Tibial nerve (tissue), 4 donors: ENCODE data around the gene AAMDC. TPM values are rescaled to one million over a fixed set of nuclear protein-coding genes. Genes with fewer than 3 reads are reported as not detected.
A peak's percentile ranks its signal among the peaks of the same experiment; 100 is the strongest.
"Not testable (repeated sequence)": the region's sequence is repeated elsewhere in the genome, so short reads cannot be mapped to it uniquely, and the experiment has no call there.

Experiments
- DNase-seq, 2 donors: peaks; one replicate each; pipeline ENCODE4 v3.0.0-alpha.2; 2019; ENCODE audit warnings: low spot score in 2 of 2
- H3K27ac ChIP-seq, 4 donors: fragments of 200-600 bp; sonication (generic) in 3 of 4; one replicate each; pipeline ENCODE4 v1.5.1; 2017 to 2019; ENCODE audit warnings: mild to moderate bottlenecking in 1 of 4
- H3K27me3 ChIP-seq, 2 donors: fragments of 200-600 bp; sonication (generic) in 1 of 2; one replicate each; pipeline versions ENCODE4 v1.5.1 to v1.6.0; 2017 to 2019
- H3K36me3 ChIP-seq, 3 donors: fragments of 200-600 bp; sonication (generic); one replicate each; pipeline ENCODE4 v1.5.1; 2018 to 2019
- H3K4me1 ChIP-seq, 4 donors: fragments of 200-600 bp; sonication (generic) in 3 of 4; one replicate each; pipeline ENCODE4 v1.5.1; 2017 to 2019
- H3K4me3 ChIP-seq, 4 donors: fragments of 200-600 bp; sonication (generic) in 3 of 4; one replicate each; pipeline ENCODE4 v1.5.1; 2017 to 2019; ENCODE audit warnings: mild to moderate bottlenecking in 1 of 4, moderate library complexity in 1 of 4
- H3K9me3 ChIP-seq, 4 donors: fragments of 200-600 bp; sonication (generic) in 3 of 4; one replicate each; pipeline ENCODE4 v1.5.1; 2017 to 2019
- EP300 ChIP-seq, 2 donors: sonication (generic); formaldehyde crosslinking; IDR thresholded peaks; one replicate each; pipeline ENCODE4 v1.6.1; 2017; ENCODE audit warnings: antibody characterized with exemption in 2 of 2, mild to moderate bottlenecking in 1 of 2
- POLR2A ChIP-seq, 2 donors: fragments of 450-650 bp; IDR thresholded peaks; one replicate each; pipeline ENCODE4 v1.6.1; 2017; ENCODE audit warnings: antibody characterized with exemption in 2 of 2, mild to moderate bottlenecking in 2 of 2, moderate library complexity in 2 of 2
- WGBS, 2 donors: methylation state at CpG; one replicate each; pipeline ENCODE4 v1.1.5; 2018; 5-methylcytosine and 5-hydroxymethylcytosine counted together
- total RNA-seq, 4 donors: library from RNA; depleted of rRNA; stranded (reverse); fragments of >200 nt; gene quantifications; one replicate each; pipeline ENCODE4 v1.1.0, GENCODE V29; 2016
- TF ChIP-seq, protein P1 (sequence below), 5 experiments: fragments of 200-600 bp in 3 of 5; fragments of 450-650 bp in 2 of 5; sonication (generic) in 3 of 5; IDR thresholded peaks; one replicate each; pipeline ENCODE4 v1.5.1; 2016 to 2019; ENCODE audit warnings: antibody characterized with exemption in 5 of 5, mild to moderate bottlenecking in 3 of 5, moderate library complexity in 2 of 5

The AAMDC gene
- total RNA-seq, 4 donors from 2014 or later: 17.1 to 48.6 (median 27.6) TPM

DNA sequence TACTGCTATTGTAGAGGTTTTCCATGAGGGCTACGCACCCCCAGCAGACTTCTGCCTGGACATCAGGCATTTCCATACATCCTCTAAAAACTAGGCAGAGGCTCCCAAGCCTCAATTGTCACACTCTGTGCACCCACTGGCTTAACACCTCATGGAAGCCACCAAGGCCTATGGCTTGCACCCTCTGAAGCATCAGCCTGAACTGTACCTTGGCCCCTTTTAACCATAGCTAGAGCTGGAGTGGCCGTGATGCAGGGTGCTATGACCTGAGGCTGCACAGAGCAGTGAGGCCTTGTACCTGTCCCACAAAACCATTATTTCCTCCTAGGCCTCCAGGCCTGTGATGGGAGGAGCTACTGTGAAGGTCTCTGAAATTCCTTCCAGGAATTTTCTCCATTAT is 33.9 kb downstream of the AAMDC start:
- Histone ChIP-seq H3K4me1 (no peaks in the 10 kb centered on the region), H3K9me3 (peaks cover 0 to 13% (median 0%) of the 10 kb centered on the region in 4 donors), H3K27ac (no peak overlapping the region), H3K4me3 (no peak overlapping the region), H3K27me3 (no peaks in the 10 kb centered on the region), H3K36me3 (peaks cover 0 to 92% (median 19%) of the 10 kb centered on the region in 3 donors)
- TF ChIP-seq EP300 (IDR thresholded peaks at IDR 0.05) (no peak), POLR2A (IDR thresholded peaks at IDR 0.05) (no peak)
- TF ChIP-seq, protein P1, sequence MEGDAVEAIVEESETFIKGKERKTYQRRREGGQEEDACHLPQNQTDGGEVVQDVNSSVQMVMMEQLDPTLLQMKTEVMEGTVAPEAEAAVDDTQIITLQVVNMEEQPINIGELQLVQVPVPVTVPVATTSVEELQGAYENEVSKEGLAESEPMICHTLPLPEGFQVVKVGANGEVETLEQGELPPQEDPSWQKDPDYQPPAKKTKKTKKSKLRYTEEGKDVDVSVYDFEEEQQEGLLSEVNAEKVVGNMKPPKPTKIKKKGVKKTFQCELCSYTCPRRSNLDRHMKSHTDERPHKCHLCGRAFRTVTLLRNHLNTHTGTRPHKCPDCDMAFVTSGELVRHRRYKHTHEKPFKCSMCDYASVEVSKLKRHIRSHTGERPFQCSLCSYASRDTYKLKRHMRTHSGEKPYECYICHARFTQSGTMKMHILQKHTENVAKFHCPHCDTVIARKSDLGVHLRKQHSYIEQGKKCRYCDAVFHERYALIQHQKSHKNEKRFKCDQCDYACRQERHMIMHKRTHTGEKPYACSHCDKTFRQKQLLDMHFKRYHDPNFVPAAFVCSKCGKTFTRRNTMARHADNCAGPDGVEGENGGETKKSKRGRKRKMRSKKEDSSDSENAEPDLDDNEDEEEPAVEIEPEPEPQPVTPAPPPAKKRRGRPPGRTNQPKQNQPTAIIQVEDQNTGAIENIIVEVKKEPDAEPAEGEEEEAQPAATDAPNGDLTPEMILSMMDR (IDR thresholded peaks at IDR 0.05): no peak
- 94 to 97% methylated on average over 2 of the region's 2 CpGs for WGBS, 2 donors
- DNase-seq: no peak

DNA sequence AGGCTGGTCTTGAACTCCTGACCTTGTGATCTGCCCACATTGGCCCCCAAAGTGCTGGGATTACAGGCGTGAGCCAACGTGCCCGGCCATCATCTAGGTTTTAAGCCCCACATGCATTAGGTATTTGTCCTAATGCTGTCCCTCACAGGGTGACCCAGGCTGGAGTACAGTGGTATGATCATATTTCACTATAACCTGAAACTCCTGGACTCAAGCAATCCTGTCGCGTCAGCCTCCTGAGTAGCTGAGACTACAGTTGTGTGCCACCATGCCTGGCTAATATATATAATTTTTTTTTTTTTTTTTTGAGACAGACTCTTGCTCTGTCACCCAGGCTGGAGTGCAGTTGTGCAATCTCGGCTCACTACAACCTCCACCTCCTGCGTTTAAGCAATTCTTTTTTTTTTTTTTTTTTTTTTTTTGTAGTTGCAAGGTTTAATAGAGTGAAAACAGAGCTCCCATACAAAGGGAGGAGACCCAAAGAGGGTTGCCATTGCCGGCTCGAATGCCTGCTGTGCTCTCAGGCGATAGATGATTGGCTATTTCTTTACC is 37.0 kb downstream of the AAMDC start:
- DNase-seq, H3K4me3 ChIP-seq, H3K4me1 ChIP-seq, H3K27ac ChIP-seq, H3K27me3 ChIP-seq: not testable (repeated sequence)
- 87 to 94% methylated on average over 10 of the region's 10 CpGs for WGBS, 2 donors
- Histone ChIP-seq H3K9me3 (peaks cover 0 to 13% (median 0%) of the 10 kb centered on the region in 4 donors), H3K36me3 (peaks cover 0 to 86% (median 19%) of the 10 kb centered on the region in 3 donors)

DNA sequence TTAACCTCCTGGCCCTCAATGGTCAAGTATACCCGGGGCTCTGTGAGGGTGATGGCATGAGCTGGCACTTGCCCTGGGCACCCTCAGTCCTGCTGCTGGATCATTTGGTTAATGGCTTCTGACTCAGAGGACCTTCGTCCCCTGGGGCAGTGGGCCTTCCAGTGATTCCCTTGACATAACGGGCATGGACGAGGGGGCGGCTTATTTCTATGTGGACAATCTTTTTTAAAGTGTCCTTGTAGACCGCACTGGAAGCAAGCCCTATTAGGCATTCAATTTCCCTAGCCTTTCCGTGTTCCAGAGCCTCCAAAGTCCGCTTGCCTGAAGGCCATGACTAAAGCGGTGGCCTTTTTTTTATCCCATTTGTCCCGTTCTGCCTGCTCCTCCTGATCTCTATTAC is 40.5 kb downstream of the AAMDC start:
- peaks cover 0 to 58% (median 5%) of the 10 kb centered on the region in 3 donors for H3K36me3 ChIP-seq
- not testable (repeated sequence) for H3K4me3 ChIP-seq, H3K27me3 ChIP-seq, H3K9me3 ChIP-seq, DNase-seq, H3K27ac ChIP-seq
- WGBS, 2 donors: 87 to 90% methylated on average over 10 of the region's 10 CpGs
- peaks cover 0 to 15% (median 4%) of the 10 kb centered on the region in 4 donors for H3K4me1 ChIP-seq

DNA sequence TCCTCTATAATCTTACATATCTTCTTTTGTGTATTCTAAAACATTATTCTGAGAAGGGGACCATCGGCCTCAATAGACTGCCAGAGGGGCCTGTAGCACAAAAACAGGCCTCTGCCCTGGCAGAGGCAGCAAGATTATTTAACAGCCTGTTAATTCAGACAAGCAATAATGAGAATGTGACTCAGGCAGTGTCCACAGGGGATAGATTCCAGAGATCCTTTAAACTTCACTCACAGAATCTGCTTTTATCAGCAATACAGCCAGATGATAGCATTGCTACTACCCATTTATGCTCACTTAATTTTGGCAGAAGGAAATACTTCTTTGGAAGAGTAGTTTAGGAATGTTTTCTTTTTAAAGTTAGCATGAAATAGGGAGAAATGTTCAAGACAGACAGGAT is 44.9 kb downstream of the AAMDC start:
- peak overlapping the region in 1 of 4 donors; percentile 22 for H3K27ac ChIP-seq
- H3K4me1 ChIP-seq: peaks cover 0 to 17% (median 4%) of the 10 kb centered on the region in 4 donors
- DNase-seq: no peak
- no peak overlapping the region for H3K4me3 ChIP-seq
- H3K9me3 ChIP-seq: no peaks in the 10 kb centered on the region
- H3K36me3 ChIP-seq: peaks cover 0 to 54% (median 6%) of the 10 kb centered on the region in 3 donors
- H3K27me3 ChIP-seq: no peaks in the 10 kb centered on the region
- TF ChIP-seq POLR2A (IDR thresholded peaks at IDR 0.05) (no peak), EP300 (IDR thresholded peaks at IDR 0.05) (no peak)
- TF ChIP-seq, protein P1 (IDR thresholded peaks at IDR 0.05): no peak
- 60 to 62% methylated on average over 1 of the region's 1 CpG for WGBS, 2 donors

DNA sequence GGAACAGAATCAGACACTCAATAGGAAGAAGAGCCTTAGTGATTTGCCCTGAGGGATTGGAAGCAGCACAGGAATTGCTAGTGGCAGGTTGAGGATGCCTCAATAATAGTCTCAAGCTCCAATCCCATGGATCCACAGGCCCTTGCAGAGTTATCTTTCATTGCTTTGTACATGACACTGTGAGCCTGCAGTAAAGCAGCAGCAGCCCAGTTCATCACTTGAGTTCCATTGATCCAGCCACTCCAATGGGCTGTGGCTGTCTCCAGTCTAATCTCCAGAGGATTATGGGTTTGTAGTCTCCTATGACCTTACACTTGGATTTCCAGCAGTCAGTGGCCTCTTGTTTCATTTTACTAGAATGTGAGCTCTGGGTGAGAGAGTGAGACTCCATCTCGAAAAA is 45.4 kb downstream of the AAMDC start:
- Histone ChIP-seq H3K36me3 (peaks cover 0 to 54% (median 6%) of the 10 kb centered on the region in 3 donors), H3K9me3 (no peaks in the 10 kb centered on the region), H3K4me1 (peaks cover 0 to 17% (median 4%) of the 10 kb centered on the region in 4 donors), H3K27ac (peak overlapping the region in 1 of 4 donors; percentile 22), H3K4me3 (no peak overlapping the region), H3K27me3 (no peaks in the 10 kb centered on the region)
- TF ChIP-seq, protein P1 (IDR thresholded peaks at IDR 0.05): no peak
- no peak for TF ChIP-seq EP300 (IDR thresholded peaks at IDR 0.05)
- TF ChIP-seq POLR2A (IDR thresholded peaks at IDR 0.05): no peak
- no peak for DNase-seq
- WGBS, 2 donors: 79 to 88% methylated on average over 1 of the region's 1 CpG

DNA sequence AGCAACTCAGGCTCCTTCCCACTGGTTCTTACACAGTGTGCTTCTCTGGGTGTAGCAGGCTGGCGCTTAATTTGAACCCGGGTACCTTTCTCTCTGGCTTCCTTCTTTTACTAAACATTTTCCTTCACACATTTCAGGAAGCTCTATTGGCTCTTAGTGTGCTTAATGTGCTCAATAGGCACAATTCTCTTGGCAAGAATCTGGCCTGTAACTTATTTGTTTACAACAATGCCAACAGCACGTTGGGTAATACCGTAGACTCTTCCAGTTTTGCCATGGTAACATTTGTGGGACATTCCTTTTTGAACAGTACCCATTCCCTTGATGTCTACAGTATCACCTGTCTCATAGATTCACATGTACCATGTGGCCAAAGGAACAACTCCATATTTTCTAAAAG is 47.8 kb downstream of the AAMDC start:
- no peak for DNase-seq
- WGBS, 2 donors: 91 to 97% methylated on average over 4 of the region's 4 CpGs
- no peaks in the 10 kb centered on the region for H3K27me3 ChIP-seq
- H3K9me3 ChIP-seq: no peaks in the 10 kb centered on the region
- peaks cover 0 to 17% (median 4%) of the 10 kb centered on the region in 4 donors for H3K4me1 ChIP-seq
- no peak overlapping the region for H3K4me3 ChIP-seq
- TF ChIP-seq, protein P1 (IDR thresholded peaks at IDR 0.05): no peak
- no peak for TF ChIP-seq EP300 (IDR thresholded peaks at IDR 0.05)
- no peak for TF ChIP-seq POLR2A (IDR thresholded peaks at IDR 0.05)
- peaks cover 0 to 63% (median 6%) of the 10 kb centered on the region in 3 donors for H3K36me3 ChIP-seq
- H3K27ac ChIP-seq: no peak overlapping the region
